ENCODE measurements around the gene GNPDA2. TPM values are rescaled to one million over a fixed set of nuclear protein-coding genes. Genes with fewer than 3 reads are reported as not detected.

Gene GNPDA2
- total and polyA plus RNA-seq, 9 of the 15 experiments (the other 6 are each of a cell fraction or from before 2014, with no cell fraction given): 10.6 to 20.4 (median 13.0) TPM

- TF ChIP-seq ZNF282 (CRISPR knock-in tag; IDR thresholded peaks at IDR 0.05) (no peak), TCF3 (CRISPR knock-in tag; IDR thresholded peaks at IDR 0.05) (no peak), MLX (CRISPR knock-in tag; conservative IDR thresholded peaks at IDR 0.05) (no peak), ELF4 (CRISPR knock-in tag; IDR thresholded peaks at IDR 0.05) (no peak), PURB (CRISPR knock-in tag; IDR thresholded peaks at IDR 0.05; ENCODE audit: low read depth) (no peak), ZNF407 (IDR thresholded peaks at IDR 0.05; ENCODE audit: low read depth) (no peak), AFF4 (CRISPR knock-in tag; IDR thresholded peaks at IDR 0.05) (no peak), ZNF140 (CRISPR knock-in tag; IDR thresholded peaks at IDR 0.05) (no peak)
- TF ChIP-seq, protein P1, sequence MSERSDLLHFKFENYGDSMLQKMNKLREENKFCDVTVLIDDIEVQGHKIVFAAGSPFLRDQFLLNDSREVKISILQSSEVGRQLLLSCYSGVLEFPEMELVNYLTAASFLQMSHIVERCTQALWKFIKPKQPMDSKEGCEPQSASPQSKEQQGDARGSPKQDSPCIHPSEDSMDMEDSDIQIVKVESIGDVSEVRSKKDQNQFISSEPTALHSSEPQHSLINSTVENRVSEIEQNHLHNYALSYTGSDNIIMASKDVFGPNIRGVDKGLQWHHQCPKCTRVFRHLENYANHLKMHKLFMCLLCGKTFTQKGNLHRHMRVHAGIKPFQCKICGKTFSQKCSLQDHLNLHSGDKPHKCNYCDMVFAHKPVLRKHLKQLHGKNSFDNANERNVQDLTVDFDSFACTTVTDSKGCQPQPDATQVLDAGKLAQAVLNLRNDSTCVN (CRISPR knock-in tag; IDR thresholded peaks at IDR 0.05): no peak
- Histone ChIP-seq H3K9me1 (ENCODE audit: control insufficient read depth, insufficient read depth, low read length) (no peaks in the 10 kb centered on the region), H3K4me1 (replicated peaks in 1 of 2; ENCODE audit: control insufficient read depth in 2 of 2, insufficient read depth in 2 of 2, low read length in 2 of 2) (no peaks in the 10 kb centered on the region), H3K79me2 (ENCODE audit: control insufficient read depth, insufficient read depth, low read length) (no peaks in the 10 kb centered on the region), H3K4me2 (ENCODE audit: insufficient read depth, low read length) (no peak overlapping the region), H3K27me3 (ENCODE audit: control insufficient read depth in 2 of 2, insufficient read depth in 2 of 2, low read length in 2 of 2) (no peaks in the 10 kb centered on the region), H3K9me3 (replicated peaks; ENCODE audit: control insufficient read depth, insufficient read depth, low read depth, low read length) (no peaks in the 10 kb centered on the region), H4K20me1 (replicated peaks; ENCODE audit: control insufficient read depth, insufficient read depth, low read length) (no peaks in the 10 kb centered on the region), H3K4me3 (no peak overlapping the region), H3K36me3 (ENCODE audit: control insufficient read depth, insufficient read depth, low read length) (no peaks in the 10 kb centered on the region), H3K27ac (ENCODE audit: extremely low read depth, low read depth, low read length) (no peak overlapping the region), H3K9ac (ENCODE audit: insufficient read depth in 1 of 2, low read depth in 2 of 2, low read length in 2 of 2) (no peak overlapping the region), H2AFZ (ENCODE audit: low read depth, low read length) (no peak overlapping the region)
- ChIA-PET CTCF (ENCODE audit: low intra/inter-chr PET ratio) (no interaction called here), POLR2A (no interaction called here)
- intact Hi-C loops (cut with micrococcal nuclease) (no loop called here), in situ Hi-C loops (cut with MboI) (no loop called here)
- ATAC-seq: no peak
- no peak for FAIRE-seq
- DNase-seq (ENCODE audit: extremely low read depth in 1 of 4, low spot score in 3 of 4): no peak
- BruUV-seq (replicated peaks): no TSS peak
- WGBS (ENCODE audit: insufficient coverage, low coverage, missing lambda C conversion rate): 0% methylated on average over 6 of the region's 6 CpGs
These were observed 46.0 kb upstream of the GNPDA2 start for GRCh38 chr4:44772340-44772739.

All from K562 (cell line).